ENCODE results near the gene CD247. TPM values are rescaled to one million over a fixed set of nuclear protein-coding genes. Genes with fewer than 3 reads are reported as not detected.

The CD247 gene
- polyA plus RNA-seq (2013, experiment 1 of 2) = not detected
- not detected for polyA plus RNA-seq (2013, experiment 2 of 2)

GRCh38 chr1:167518331-167518700 lies at the start of gene CD247:
CD247 (minus strand) TSS chr1:167518529; CDS start chr1:167518465, 64 bp downstream.
- Histone ChIP-seq H3K14ac (ENCODE audit: low read length in 2 of 2) (no peak within 1 kb of the TSS), H3K4me3 (ENCODE audit: insufficient read depth in 1 of 2, low read depth in 1 of 2, low read length in 2 of 2) (no peak within 1 kb of the TSS), H3K27me3 (ENCODE audit: control insufficient read depth in 1 of 2, insufficient read depth in 1 of 2, low read length in 2 of 2) (peaks cover 6 to 19% of the 10 kb centered on the region in 2 experiments), H3K23ac (ENCODE audit: low read length in 2 of 2) (no peak within 1 kb of the TSS), H2BK12ac (ENCODE audit: low read length in 2 of 2) (no peak within 1 kb of the TSS), H4K91ac (ENCODE audit: low read length) (no peak within 1 kb of the TSS), H4K8ac (ENCODE audit: low read length) (no peak within 1 kb of the TSS), H2BK120ac (ENCODE audit: low read depth, low read length) (no peak within 1 kb of the TSS), H3K18ac (ENCODE audit: low read depth in 1 of 2, low read length in 2 of 2) (no peak within 1 kb of the TSS), H3K9me3 (ENCODE audit: control insufficient read depth, low read length) (no peaks in the 10 kb centered on the region), H3K36me3 (ENCODE audit: control insufficient read depth in 1 of 2, insufficient read depth in 2 of 2, low read depth in 1 of 2, low read length in 2 of 2) (no peaks in the 10 kb centered on the region), H3K27ac (ENCODE audit: low read length, poor library complexity, severe bottlenecking) (no peak within 1 kb of the TSS), H3K79me1 (replicated peaks; ENCODE audit: low read length, poor library complexity, severe bottlenecking) (no peaks in the 10 kb centered on the region), H3K9ac (ENCODE audit: low read length) (no peak within 1 kb of the TSS), H3K4me1 (ENCODE audit: control insufficient read depth, insufficient read depth, low read depth, low read length) (no peaks in the 10 kb centered on the region), H2AFZ (ENCODE audit: low read depth, low read length) (no peak within 1 kb of the TSS), H3K4ac (ENCODE audit: low read depth in 1 of 2, low read length in 2 of 2) (no peak within 1 kb of the TSS), H2BK15ac (ENCODE audit: low read depth, poor library complexity, severe bottlenecking) (no peak within 1 kb of the TSS), H3K4me2 (ENCODE audit: low read length, poor library complexity, severe bottlenecking) (no peak within 1 kb of the TSS), H2BK5ac (ENCODE audit: low read depth, low read length, poor library complexity, severe bottlenecking) (no peak within 1 kb of the TSS), H2AK5ac (ENCODE audit: low read length, severe bottlenecking) (no peak within 1 kb of the TSS)
- 93% methylated on average over 13 of the region's 14 CpGs for WGBS
- DNase-seq = no peak

GRCh38 chr1:167567663-167568062 lies 49.3 kb upstream of the CD247 start:
- H3K23ac ChIP-seq (ENCODE audit: low read length in 2 of 2) = no peak overlapping the region
- H3K4ac ChIP-seq (ENCODE audit: low read depth in 1 of 2, low read length in 2 of 2) = no peak overlapping the region
- DNase-seq = no peak
- no peak overlapping the region for H3K18ac ChIP-seq (ENCODE audit: low read depth in 1 of 2, low read length in 2 of 2)
- H3K27me3 ChIP-seq (ENCODE audit: control insufficient read depth in 1 of 2, insufficient read depth in 1 of 2, low read length in 2 of 2) = peaks cover 2 to 16% of the 10 kb centered on the region in 2 experiments
- H3K14ac ChIP-seq (ENCODE audit: low read length in 2 of 2) = no peak overlapping the region
- H4K91ac ChIP-seq (ENCODE audit: low read length) = no peak overlapping the region
- no peaks in the 10 kb centered on the region for H3K36me3 ChIP-seq (ENCODE audit: control insufficient read depth in 1 of 2, insufficient read depth in 2 of 2, low read depth in 1 of 2, low read length in 2 of 2)
- no peak overlapping the region for H2BK15ac ChIP-seq (ENCODE audit: low read depth, poor library complexity, severe bottlenecking)
- no peaks in the 10 kb centered on the region for H3K79me1 ChIP-seq (replicated peaks; ENCODE audit: low read length, poor library complexity, severe bottlenecking)
- H2BK12ac ChIP-seq (ENCODE audit: low read length in 2 of 2) = no peak overlapping the region
- H2AFZ ChIP-seq (ENCODE audit: low read depth, low read length) = no peak overlapping the region
- no peaks in the 10 kb centered on the region for H3K4me1 ChIP-seq (ENCODE audit: control insufficient read depth, insufficient read depth, low read depth, low read length)
- no peak overlapping the region for H2AK5ac ChIP-seq (ENCODE audit: low read length, severe bottlenecking)
- no peak overlapping the region for H2BK120ac ChIP-seq (ENCODE audit: low read depth, low read length)
- WGBS = 67% methylated on average over 3 of the region's 5 CpGs
- no peak overlapping the region for H3K4me2 ChIP-seq (ENCODE audit: low read length, poor library complexity, severe bottlenecking)
- H3K9me3 ChIP-seq (ENCODE audit: control insufficient read depth, low read length) = no peaks in the 10 kb centered on the region
- no peak overlapping the region for H3K9ac ChIP-seq (ENCODE audit: low read length)
- H3K27ac ChIP-seq (ENCODE audit: low read length, poor library complexity, severe bottlenecking) = no peak overlapping the region
- H4K8ac ChIP-seq (ENCODE audit: low read length) = no peak overlapping the region
- H3K4me3 ChIP-seq (ENCODE audit: insufficient read depth in 1 of 2, low read depth in 1 of 2, low read length in 2 of 2) = no peak overlapping the region
- no peak overlapping the region for H2BK5ac ChIP-seq (ENCODE audit: low read depth, low read length, poor library complexity, severe bottlenecking)

- Histone ChIP-seq H3K18ac (ENCODE audit: low read depth in 1 of 2, low read length in 2 of 2) (no peak overlapping the region), H2BK5ac (ENCODE audit: low read depth, low read length, poor library complexity, severe bottlenecking) (no peak overlapping the region), H3K27me3 (ENCODE audit: control insufficient read depth in 1 of 2, insufficient read depth in 1 of 2, low read length in 2 of 2) (peaks cover 0 to 16% of the 10 kb centered on the region in 2 experiments), H3K23ac (ENCODE audit: low read length in 2 of 2) (no peak overlapping the region), H2AK5ac (ENCODE audit: low read length, severe bottlenecking) (no peak overlapping the region), H4K8ac (ENCODE audit: low read length) (peak overlapping the region; percentile 45), H3K79me1 (replicated peaks; ENCODE audit: low read length, poor library complexity, severe bottlenecking) (no peaks in the 10 kb centered on the region), H3K9ac (ENCODE audit: low read length) (no peak overlapping the region), H2BK15ac (ENCODE audit: low read depth, poor library complexity, severe bottlenecking) (no peak overlapping the region), H2BK120ac (ENCODE audit: low read depth, low read length) (no peak overlapping the region), H4K91ac (ENCODE audit: low read length) (no peak overlapping the region), H3K4me1 (ENCODE audit: control insufficient read depth, insufficient read depth, low read depth, low read length) (no peaks in the 10 kb centered on the region), H3K36me3 (ENCODE audit: control insufficient read depth in 1 of 2, insufficient read depth in 2 of 2, low read depth in 1 of 2, low read length in 2 of 2) (no peaks in the 10 kb centered on the region), H3K4me2 (ENCODE audit: low read length, poor library complexity, severe bottlenecking) (no peak overlapping the region), H3K27ac (ENCODE audit: low read length, poor library complexity, severe bottlenecking) (no peak overlapping the region), H2AFZ (ENCODE audit: low read depth, low read length) (no peak overlapping the region), H3K4ac (ENCODE audit: low read depth in 1 of 2, low read length in 2 of 2) (no peak overlapping the region), H3K14ac (ENCODE audit: low read length in 2 of 2) (no peak overlapping the region), H3K4me3 (ENCODE audit: insufficient read depth in 1 of 2, low read depth in 1 of 2, low read length in 2 of 2) (no peak overlapping the region), H2BK12ac (ENCODE audit: low read length in 2 of 2) (no peak overlapping the region), H3K9me3 (ENCODE audit: control insufficient read depth, low read length) (no peaks in the 10 kb centered on the region)
- DNase-seq = no peak
- WGBS = 76% methylated on average over 3 of the region's 3 CpGs
Measured at GRCh38 chr1:167566766-167567165, 48.4 kb upstream of the CD247 start.

- Histone ChIP-seq H2BK15ac (ENCODE audit: low read depth, poor library complexity, severe bottlenecking) (no peak overlapping the region), H3K27ac (ENCODE audit: low read length, poor library complexity, severe bottlenecking) (no peak overlapping the region), H3K23ac (ENCODE audit: low read length in 2 of 2) (no peak overlapping the region), H3K36me3 (ENCODE audit: control insufficient read depth in 1 of 2, insufficient read depth in 2 of 2, low read depth in 1 of 2, low read length in 2 of 2) (no peaks in the 10 kb centered on the region), H3K9me3 (ENCODE audit: control insufficient read depth, low read length) (no peaks in the 10 kb centered on the region), H2AK5ac (ENCODE audit: low read length, severe bottlenecking) (no peak overlapping the region), H4K91ac (ENCODE audit: low read length) (no peak overlapping the region), H3K4me3 (ENCODE audit: insufficient read depth in 1 of 2, low read depth in 1 of 2, low read length in 2 of 2) (no peak overlapping the region), H3K4me2 (ENCODE audit: low read length, poor library complexity, severe bottlenecking) (no peak overlapping the region), H3K79me1 (replicated peaks; ENCODE audit: low read length, poor library complexity, severe bottlenecking) (no peaks in the 10 kb centered on the region), H2BK120ac (ENCODE audit: low read depth, low read length) (no peak overlapping the region), H2BK5ac (ENCODE audit: low read depth, low read length, poor library complexity, severe bottlenecking) (no peak overlapping the region), H4K8ac (ENCODE audit: low read length) (no peak overlapping the region), H3K14ac (ENCODE audit: low read length in 2 of 2) (no peak overlapping the region), H3K27me3 (ENCODE audit: control insufficient read depth in 1 of 2, insufficient read depth in 1 of 2, low read length in 2 of 2) (peaks cover 0 to 16% of the 10 kb centered on the region in 2 experiments), H3K18ac (ENCODE audit: low read depth in 1 of 2, low read length in 2 of 2) (no peak overlapping the region), H3K4me1 (ENCODE audit: control insufficient read depth, insufficient read depth, low read depth, low read length) (no peaks in the 10 kb centered on the region), H2BK12ac (ENCODE audit: low read length in 2 of 2) (no peak overlapping the region), H2AFZ (ENCODE audit: low read depth, low read length) (no peak overlapping the region), H3K4ac (ENCODE audit: low read depth in 1 of 2, low read length in 2 of 2) (no peak overlapping the region), H3K9ac (ENCODE audit: low read length) (no peak overlapping the region)
- 89% methylated on average over 5 of the region's 5 CpGs for WGBS
- DNase-seq = no peak
Measured at GRCh38 chr1:167565922-167566321, 47.6 kb upstream of the CD247 start.
